Measurements from ENCODE around the gene CHD1L. TPM values are rescaled to one million over a fixed set of nuclear protein-coding genes. Genes with fewer than 3 reads are reported as not detected.

Gene CHD1L
- total RNA-seq, 4 donors from 2014 or later = 12.7 to 20.6 (median 16.9) TPM

- 86 to 90% methylated on average over 1 of the region's 1 CpG for WGBS, 2 donors
- TF ChIP-seq CTCF (IDR thresholded peaks at IDR 0.05) = no peak
- TF ChIP-seq POLR2A (IDR thresholded peaks at IDR 0.05) = no peak
- no peak overlapping the region for H3K4me3 ChIP-seq (ENCODE audit: low read depth, poor library complexity, severe bottlenecking)
- intact Hi-C loops (cut with DNase I; ENCODE audit: low total_unique reads) = no loop called here
- no peak for DNase-seq (ENCODE audit: low spot score in 2 of 2)
Measured at GRCh38 chr1:147207192-147207591, 35.3 kb upstream of the CHD1L start.

DNA sequence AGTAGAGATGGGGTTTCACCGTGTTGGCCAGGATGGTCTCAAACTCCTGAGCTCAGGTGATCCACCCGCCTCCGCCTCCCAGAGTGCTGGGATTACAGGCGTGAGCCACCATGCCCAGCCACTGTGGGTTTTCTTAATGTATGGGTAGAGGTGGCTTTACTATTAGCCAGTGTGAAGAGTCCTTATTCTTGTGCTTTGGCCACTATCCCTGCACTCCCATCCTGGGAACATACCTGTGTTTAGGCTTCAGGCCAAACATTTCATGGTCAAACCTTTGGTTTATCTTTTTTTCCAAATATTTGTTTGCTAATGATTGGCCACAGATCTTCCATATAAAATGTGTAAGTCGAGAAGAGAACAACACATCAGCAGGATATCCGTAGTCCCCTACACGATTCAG lies 33.9 kb upstream of the CHD1L start:
- no peak for DNase-seq (ENCODE audit: low spot score in 2 of 2)
- intact Hi-C loops (cut with DNase I; ENCODE audit: low total_unique reads) = no loop called here
- TF ChIP-seq POLR2A (IDR thresholded peaks at IDR 0.05) (no peak), CTCF (IDR thresholded peaks at IDR 0.05) (no peak)
- 94 to 95% methylated on average over 7 of the region's 7 CpGs for WGBS, 2 donors
- H3K4me3 ChIP-seq (ENCODE audit: low read depth, poor library complexity, severe bottlenecking) = no peak overlapping the region

DNA sequence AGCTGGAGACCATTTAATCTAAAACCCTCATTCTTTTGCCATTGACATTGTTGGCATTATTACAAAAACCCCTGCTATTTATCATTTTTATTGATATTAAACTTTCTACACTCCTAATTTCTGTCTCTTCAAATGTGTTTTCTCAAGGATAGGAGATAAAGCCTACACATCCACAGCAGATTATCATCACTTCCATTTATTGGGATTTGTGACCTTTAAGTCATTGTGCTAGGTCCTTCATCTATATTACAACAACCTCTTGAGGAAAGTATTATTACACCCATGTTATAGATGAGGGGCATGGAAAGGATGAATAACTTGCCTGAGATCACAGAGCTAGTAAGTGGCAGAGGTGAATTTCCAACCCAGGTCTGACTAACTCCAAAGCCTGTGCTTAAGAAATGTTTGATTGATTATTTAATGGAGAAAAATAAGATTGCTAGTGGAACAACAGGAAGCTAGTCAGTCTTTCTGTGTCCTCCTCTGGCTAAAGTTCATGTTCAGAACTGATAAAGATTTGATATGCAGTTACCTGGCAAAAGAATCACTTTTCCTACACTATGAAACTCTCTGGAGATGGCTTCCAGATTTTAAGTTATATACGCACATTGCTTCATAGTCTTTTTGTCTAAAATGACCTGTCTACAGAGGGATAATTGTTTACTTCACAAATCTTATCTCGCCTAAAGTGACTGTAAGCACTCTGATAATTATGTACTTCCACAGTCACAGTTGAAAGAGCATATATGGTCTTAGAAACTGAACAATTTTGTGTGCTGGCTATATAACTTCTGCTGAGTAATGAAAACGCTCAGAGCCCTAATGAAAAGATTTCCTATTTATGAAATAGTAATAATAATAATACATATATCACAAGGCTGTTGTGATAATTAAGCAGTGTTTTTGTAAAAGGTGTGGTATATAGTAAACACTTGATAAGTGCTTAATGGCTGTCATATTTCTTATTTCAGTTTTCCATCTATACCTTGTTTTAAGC lies 32.4 kb upstream of the CHD1L start:
- 92 to 98% methylated on average over 3 of the region's 3 CpGs for WGBS, 2 donors
- no peak for TF ChIP-seq POLR2A (IDR thresholded peaks at IDR 0.05)
- TF ChIP-seq CTCF (IDR thresholded peaks at IDR 0.05) = no peak

GRCh38 chr1:147210987-147211386 lies 31.5 kb upstream of the CHD1L start:
- intact Hi-C loops (cut with DNase I; ENCODE audit: low total_unique reads) = no loop called here
- DNase-seq (ENCODE audit: low spot score in 2 of 2) = no peak
- TF ChIP-seq POLR2A (IDR thresholded peaks at IDR 0.05) (no peak), CTCF (IDR thresholded peaks at IDR 0.05) (no peak)
- WGBS, 2 donors = 80 to 87% methylated on average over 2 of the region's 2 CpGs
- no peak overlapping the region for H3K4me3 ChIP-seq (ENCODE audit: low read depth, poor library complexity, severe bottlenecking)

More for the DNA sequence above, 32.4 kb upstream of the CHD1L start:
- intact Hi-C loops (cut with DNase I; ENCODE audit: low total_unique reads) = no loop called here
- no peak for DNase-seq (ENCODE audit: low spot score in 2 of 2)
- no peak overlapping the region for H3K4me3 ChIP-seq (ENCODE audit: low read depth, poor library complexity, severe bottlenecking)

GRCh38 chr1:147211577-147211976 lies 30.9 kb upstream of the CHD1L start:
- no peak for DNase-seq (ENCODE audit: low spot score in 2 of 2)
- intact Hi-C loops (cut with DNase I; ENCODE audit: low total_unique reads) = no loop called here
- H3K4me3 ChIP-seq (ENCODE audit: low read depth, poor library complexity, severe bottlenecking) = no peak overlapping the region
- TF ChIP-seq CTCF (IDR thresholded peaks at IDR 0.05) = no peak
- TF ChIP-seq POLR2A (IDR thresholded peaks at IDR 0.05) = no peak
- WGBS, 2 donors = 92 to 96% methylated on average over 2 of the region's 2 CpGs
